H1 (cell line): ENCODE data around the gene RHBG.

Experiments
- CEBPB ChIP-seq: IDR thresholded peaks from 2 replicates; pipeline ENCODE4 v1.6.1; 2012; ENCODE audit warnings: low read depth, low read length
- CHD2 ChIP-seq: IDR thresholded peaks from 2 replicates; pipeline ENCODE4 v1.6.1; 2012; ENCODE audit warnings: low read length, improper control_type of control experiment
- CTCF ChIP-seq, 3 experiments: IDR thresholded peaks; 1 replicate in 2 of 3; 2 replicates in 1 of 3; pipeline versions ENCODE4 v1.5.1 to v1.6.1; 2011; ENCODE audit warnings: low read length in 3 of 3, mild to moderate bottlenecking in 3 of 3, inconsistent platforms in 2 of 3, low read depth in 1 of 3, moderate library complexity in 1 of 3; ENCODE audit not compliant: insufficient read depth in 1 of 3; ENCODE audit errors: control extremely low read depth in 1 of 3
- HDAC6 ChIP-seq: IDR thresholded peaks from one replicate; pipeline ENCODE4 v1.7.1; 2012; ENCODE audit warnings: low read depth, mild to moderate bottlenecking, inconsistent platforms, low read length, moderate library complexity
- NRF1 ChIP-seq: IDR thresholded peaks from 2 replicates; pipeline ENCODE4 v1.6.1; 2011; ENCODE audit warnings: mild to moderate bottlenecking, low read depth, low read length, improper control_type of control experiment
- POLR2A ChIP-seq, 2 experiments: IDR thresholded peaks; 1 replicate in 1 of 2; 2 replicates in 1 of 2; pipeline ENCODE4 v1.6.1; 2011; ENCODE audit warnings: low read depth in 2 of 2, low read length in 2 of 2, mild to moderate bottlenecking in 2 of 2; ENCODE audit errors: control extremely low read depth in 1 of 2
- RXRA ChIP-seq: IDR thresholded peaks from 2 replicates; pipeline ENCODE4 v1.6.1; 2011; ENCODE audit warnings: low read depth, mild to moderate bottlenecking, low read length, moderate library complexity; ENCODE audit not compliant: insufficient read depth
- TAF1 ChIP-seq: IDR thresholded peaks from 2 replicates; pipeline ENCODE4 v1.6.1; 2011; ENCODE audit warnings: mild to moderate bottlenecking, low read depth, low read length
- ZNF274 ChIP-seq: IDR thresholded peaks from 2 replicates; pipeline ENCODE4 v1.7.0; 2012; ENCODE audit warnings: low read length, borderline replicate concordance; ENCODE audit errors: extremely low read depth
- TF ChIP-seq, protein P1 (sequence below): IDR thresholded peaks from 2 replicates; pipeline ENCODE4 v1.6.1; 2011; ENCODE audit warnings: low read length, improper control_type of control experiment

DNA sequence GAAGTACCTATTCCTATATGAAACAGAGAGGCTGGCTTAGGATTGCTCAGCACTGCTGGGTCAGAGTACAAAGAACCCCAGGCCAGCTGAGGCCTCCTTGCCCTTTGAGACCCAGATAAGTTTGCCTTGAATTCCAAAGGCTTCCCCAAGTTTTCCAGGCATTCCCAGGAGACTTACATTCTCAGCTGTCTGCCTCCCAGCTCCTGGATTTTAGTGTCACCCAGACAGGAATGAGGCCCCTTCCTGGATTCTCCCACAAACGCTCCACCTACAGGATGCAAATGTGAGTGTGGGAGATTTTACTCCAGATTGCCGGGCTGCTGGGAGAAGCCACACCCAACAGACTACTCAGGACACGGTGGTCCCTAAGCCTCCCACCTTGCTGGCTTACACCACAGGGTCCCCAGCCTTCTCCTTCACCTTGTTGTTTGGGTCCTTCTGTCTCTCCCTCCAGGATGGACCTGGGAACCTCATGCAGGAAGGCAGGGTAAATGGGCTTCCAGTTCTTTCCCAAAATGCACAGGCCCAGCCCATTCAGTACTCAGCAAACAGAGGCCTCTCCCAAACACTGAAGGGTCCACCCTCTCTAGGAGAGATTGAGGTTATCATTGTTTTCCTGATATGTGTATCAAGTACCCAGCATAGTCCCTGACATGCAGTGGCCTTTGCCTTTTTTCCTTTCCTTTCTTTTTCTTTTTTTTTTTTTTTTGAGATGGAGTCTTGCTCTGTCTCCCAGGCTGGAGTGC, 10.6 kb downstream of the RHBG start:
- TF ChIP-seq, protein P1, sequence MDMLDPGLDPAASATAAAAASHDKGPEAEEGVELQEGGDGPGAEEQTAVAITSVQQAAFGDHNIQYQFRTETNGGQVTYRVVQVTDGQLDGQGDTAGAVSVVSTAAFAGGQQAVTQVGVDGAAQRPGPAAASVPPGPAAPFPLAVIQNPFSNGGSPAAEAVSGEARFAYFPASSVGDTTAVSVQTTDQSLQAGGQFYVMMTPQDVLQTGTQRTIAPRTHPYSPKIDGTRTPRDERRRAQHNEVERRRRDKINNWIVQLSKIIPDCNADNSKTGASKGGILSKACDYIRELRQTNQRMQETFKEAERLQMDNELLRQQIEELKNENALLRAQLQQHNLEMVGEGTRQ = no peak
- TF ChIP-seq CHD2 (no peak), CEBPB (no peak), POLR2A (IDR thresholded peaks at IDR 0.05; ENCODE audit: control extremely low read depth in 1 of 2, low read depth in 2 of 2, low read length in 2 of 2) (no peak), CTCF (IDR thresholded peaks at IDR 0.05; ENCODE audit: control extremely low read depth in 1 of 3, insufficient read depth in 1 of 3, low read depth in 1 of 3, low read length in 3 of 3) (no peak; a peak in 1 of 4 replicates), ZNF274 (no peak), RXRA (no peak), TAF1 (no peak), HDAC6 (no peak), NRF1 (no peak)
